Measurements from ENCODE around the gene FAM180A. TPM values are rescaled to one million over a fixed set of nuclear protein-coding genes. Genes with fewer than 3 reads are reported as not detected.
A peak's percentile ranks its signal among the peaks of the same experiment; 100 is the strongest.

Gene FAM180A
- polyA plus RNA-seq, 1 donor from 2014 or later = not detected

GRCh38 chr7:135758531-135758932, 9.9 kb upstream of the FAM180A start:
- Histone ChIP-seq H3K9me2 (ENCODE audit: insufficient read depth, low read length) (no peaks in the 10 kb centered on the region), H3K27ac (ENCODE audit: low read length) (peak overlapping the region; percentile 33), H2AFZ (ENCODE audit: low read depth, low read length) (no peak overlapping the region), H4K20me1 (ENCODE audit: insufficient read depth) (no peaks in the 10 kb centered on the region), H3K27me3 (ENCODE audit: insufficient read depth, low read depth, low read length) (no peaks in the 10 kb centered on the region), H3K9ac (ENCODE audit: low read length) (no peak overlapping the region), H3K36me3 (ENCODE audit: insufficient read depth, low read length) (no peaks in the 10 kb centered on the region), H3F3A (ENCODE audit: insufficient read depth, low read length, poor library complexity, severe bottlenecking) (no peaks in the 10 kb centered on the region), H3K79me2 (replicated peaks; ENCODE audit: insufficient read depth, low read length) (no peaks in the 10 kb centered on the region), H3K4me2 (ENCODE audit: low read length) (no peak overlapping the region), H3K4me3 (ENCODE audit: low read length) (no peak overlapping the region), H3K9me3 (ENCODE audit: low read length) (no peaks in the 10 kb centered on the region)
- no peak for TF ChIP-seq SMC3 (conservative IDR thresholded peaks at IDR 0.05; ENCODE audit: poor library complexity)
- TF ChIP-seq MXI1 (conservative IDR thresholded peaks at IDR 0.05; ENCODE audit: poor library complexity, severe bottlenecking) = no peak
- TF ChIP-seq POLR2AphosphoS5 (IDR thresholded peaks at IDR 0.05) = peak; percentile 8
- TF ChIP-seq TAF1 (IDR thresholded peaks at IDR 0.05; ENCODE audit: low read depth) = no peak
- TF ChIP-seq REST (IDR thresholded peaks at IDR 0.05; ENCODE audit: borderline replicate concordance) = peak; percentile 92
- no peak for TF ChIP-seq EZH2 (IDR thresholded peaks at IDR 0.05; ENCODE audit: borderline replicate concordance, insufficient read depth, low read length, poor library complexity, severe bottlenecking)
- no peak for TF ChIP-seq CTCF (IDR thresholded peaks at IDR 0.05; ENCODE audit: poor library complexity, severe bottlenecking)

- Histone ChIP-seq H4K20me1 (ENCODE audit: insufficient read depth) (no peaks in the 10 kb centered on the region), H2AFZ (ENCODE audit: low read depth, low read length) (no peak overlapping the region)
These were observed 9.3 kb upstream of the FAM180A start for GRCh38 chr7:135757719-135758411.

More at GRCh38 chr7:135757719-135758411, 9.3 kb upstream of the FAM180A start:
- no peaks in the 10 kb centered on the region for H3F3A ChIP-seq (ENCODE audit: insufficient read depth, low read length, poor library complexity, severe bottlenecking)
- H3K36me3 ChIP-seq (ENCODE audit: insufficient read depth, low read length) = no peaks in the 10 kb centered on the region
- no peak overlapping the region for H3K4me3 ChIP-seq (ENCODE audit: low read length)
- no peaks in the 10 kb centered on the region for H3K9me2 ChIP-seq (ENCODE audit: insufficient read depth, low read length)
- no peaks in the 10 kb centered on the region for H3K9me3 ChIP-seq (ENCODE audit: low read length)
- H3K27me3 ChIP-seq (ENCODE audit: insufficient read depth, low read depth, low read length) = no peaks in the 10 kb centered on the region
- no peak overlapping the region for H3K27ac ChIP-seq (ENCODE audit: low read length)
- no peak overlapping the region for H3K4me2 ChIP-seq (ENCODE audit: low read length)
- TF ChIP-seq MXI1 (conservative IDR thresholded peaks at IDR 0.05; ENCODE audit: poor library complexity, severe bottlenecking) (no peak), POLR2AphosphoS5 (IDR thresholded peaks at IDR 0.05) (no peak), SMC3 (conservative IDR thresholded peaks at IDR 0.05; ENCODE audit: poor library complexity) (no peak), RAD21 (conservative IDR thresholded peaks at IDR 0.05) (no peak), TAF1 (IDR thresholded peaks at IDR 0.05; ENCODE audit: low read depth) (no peak), REST (IDR thresholded peaks at IDR 0.05; ENCODE audit: borderline replicate concordance) (no peak), CTCF (IDR thresholded peaks at IDR 0.05; ENCODE audit: poor library complexity, severe bottlenecking) (no peak), EP300 (conservative IDR thresholded peaks at IDR 0.05; ENCODE audit: poor library complexity, severe bottlenecking) (no peak), EZH2 (IDR thresholded peaks at IDR 0.05; ENCODE audit: borderline replicate concordance, insufficient read depth, low read length, poor library complexity, severe bottlenecking) (no peak)
- H3K9ac ChIP-seq (ENCODE audit: low read length) = no peak overlapping the region
- H3K79me2 ChIP-seq (replicated peaks; ENCODE audit: insufficient read depth, low read length) = no peaks in the 10 kb centered on the region
